HG03159 (cell line): ENCODE data around the gene RNGTT.
"Not testable (repeated sequence)": the region's sequence is repeated elsewhere in the genome, so short reads cannot be mapped to it uniquely, and the experiment has no call there.

ENCODE experiments used
- ATAC-seq: cut with Tn5 transposase; IDR thresholded peaks from one replicate; pipeline ENCODE4 v1.9.1; 2021; ENCODE audit warnings: mild to moderate bottlenecking, moderate library complexity; ENCODE audit not compliant: unreplicated experiment

RNGTT gene

GRCh38 chr6:88972504-88973423, 9.3 kb upstream of the RNGTT start:
- no peak for ATAC-seq

- ATAC-seq: no peak
These were observed 6.9 kb upstream of the RNGTT start for GRCh38 chr6:88970301-88970700.

DNA sequence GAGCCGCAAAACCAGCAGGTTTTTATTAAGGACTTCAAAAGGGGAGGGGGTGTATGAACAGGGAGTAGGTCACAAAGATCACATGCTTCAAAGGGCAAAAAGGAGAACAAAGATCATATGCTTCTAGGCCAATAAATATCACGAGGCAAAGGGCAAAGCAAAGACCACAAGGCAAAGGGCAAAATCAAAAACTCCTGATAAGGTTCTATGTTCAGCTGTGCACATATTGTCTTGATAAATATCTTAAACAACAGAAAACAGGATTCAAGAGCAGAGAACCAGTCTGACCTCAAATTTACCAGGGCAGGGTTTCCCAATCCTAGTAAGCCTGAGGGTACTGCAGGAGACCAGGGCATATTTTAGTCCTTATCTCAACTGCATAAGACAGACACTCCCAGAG, 5.8 kb upstream of the RNGTT start:
- ATAC-seq: not testable (repeated sequence)

- ATAC-seq: no peak
These were observed 4.5 kb upstream of the RNGTT start for GRCh38 chr6:88967891-88968290.

- no peak for ATAC-seq
These were observed 2.3 kb upstream of the RNGTT start for GRCh38 chr6:88965691-88966090.

DNA sequence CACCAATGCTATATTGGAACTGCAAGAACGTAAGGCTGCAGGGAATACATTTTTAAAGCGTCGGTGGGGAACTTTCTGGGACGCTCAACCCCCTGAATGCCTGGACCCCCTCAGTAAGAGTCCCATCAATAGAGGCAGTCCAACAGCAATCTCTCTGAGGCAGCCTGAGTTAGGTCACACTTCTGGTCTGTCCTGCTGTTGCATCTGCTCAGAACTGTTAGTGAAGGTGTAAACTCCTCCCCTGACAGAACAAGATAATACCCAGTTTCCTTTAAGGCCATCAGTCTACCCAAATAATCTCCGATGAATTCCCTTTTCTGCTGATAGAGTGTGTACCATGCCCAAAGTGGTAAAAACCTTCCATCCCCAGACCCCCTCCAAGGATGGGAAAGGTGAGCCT, 1.1 kb upstream of the RNGTT start:
- ATAC-seq: no peak

DNA sequence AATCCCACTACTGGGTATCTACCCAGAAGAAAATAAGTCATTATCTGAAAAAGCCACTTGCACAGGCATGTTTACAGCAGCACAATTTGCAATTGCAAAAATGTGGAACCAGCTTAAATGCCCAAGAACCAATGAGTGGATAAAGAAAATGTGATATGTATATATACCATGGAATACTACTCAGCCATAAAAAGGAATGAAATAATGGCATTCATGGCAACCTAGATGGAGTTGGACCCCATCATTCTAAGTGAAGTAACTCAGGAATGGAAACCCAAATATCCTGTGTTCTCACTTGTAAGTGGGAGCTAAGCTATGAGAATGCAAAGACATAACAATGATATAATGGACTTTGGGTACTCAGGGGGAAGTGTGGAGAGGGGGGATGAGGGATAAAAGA, 4.6 kb downstream of the RNGTT start:
- ATAC-seq: no peak

GRCh38 chr6:88953550-88954386, 9.7 kb downstream of the RNGTT start:
- ATAC-seq: no peak

DNA sequence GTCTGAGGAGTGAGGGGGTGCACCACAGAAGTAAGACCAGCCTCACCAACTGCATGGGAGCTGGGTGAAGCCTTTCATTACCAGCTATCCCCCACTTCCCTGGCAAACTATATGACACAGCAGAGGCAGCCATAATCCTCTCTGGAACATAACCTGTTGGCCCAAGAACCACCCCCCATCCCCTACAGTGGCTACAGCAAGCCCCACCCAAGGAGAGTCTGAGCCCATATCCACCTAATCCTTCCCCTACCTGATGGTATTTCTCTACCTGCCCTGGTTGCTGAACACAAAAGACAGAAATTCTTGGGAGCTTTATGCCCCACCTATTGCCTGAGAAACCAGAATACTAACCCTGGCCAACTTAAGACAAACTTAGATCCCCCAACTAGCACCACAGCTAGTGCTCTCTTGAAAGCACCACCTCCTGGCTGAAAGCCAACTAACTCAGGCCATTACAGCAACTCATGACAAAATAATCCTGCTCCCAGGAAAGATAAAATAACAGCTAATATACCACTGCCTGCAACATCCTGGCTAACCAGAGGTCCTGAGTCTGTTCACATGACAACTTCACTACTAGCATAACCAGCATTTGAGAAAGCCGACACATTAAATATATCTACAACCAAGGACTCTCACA, 11.2 kb downstream of the RNGTT start:
- ATAC-seq: no peak

DNA sequence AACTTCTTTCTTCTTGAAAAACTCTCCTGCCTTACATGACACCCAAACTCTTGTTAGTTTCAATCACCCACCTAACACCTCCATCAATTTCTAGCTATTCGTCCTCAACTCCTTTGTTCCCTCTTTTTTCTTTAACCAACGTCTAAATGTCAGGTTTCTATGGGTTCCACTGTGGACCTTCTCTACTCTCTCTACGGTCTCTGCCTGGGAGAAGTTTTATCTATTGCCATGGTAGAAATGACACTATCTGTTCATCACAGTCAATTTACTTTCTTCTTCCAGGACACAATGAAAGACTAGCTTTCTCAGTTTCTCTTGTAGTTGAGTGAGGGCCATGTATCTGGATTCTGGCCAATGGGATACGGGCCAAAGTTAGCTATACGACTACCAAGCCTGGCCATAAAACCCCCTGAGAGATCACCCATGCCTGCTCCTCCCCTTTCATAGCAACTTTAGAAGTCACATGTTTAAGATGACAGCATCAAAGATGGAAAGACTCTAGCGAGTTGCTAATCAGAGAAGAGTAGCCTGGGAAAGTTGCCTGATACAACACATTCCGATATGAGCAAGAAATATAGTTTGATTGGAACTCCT, 17.9 kb downstream of the RNGTT start:
- no peak for ATAC-seq

DNA sequence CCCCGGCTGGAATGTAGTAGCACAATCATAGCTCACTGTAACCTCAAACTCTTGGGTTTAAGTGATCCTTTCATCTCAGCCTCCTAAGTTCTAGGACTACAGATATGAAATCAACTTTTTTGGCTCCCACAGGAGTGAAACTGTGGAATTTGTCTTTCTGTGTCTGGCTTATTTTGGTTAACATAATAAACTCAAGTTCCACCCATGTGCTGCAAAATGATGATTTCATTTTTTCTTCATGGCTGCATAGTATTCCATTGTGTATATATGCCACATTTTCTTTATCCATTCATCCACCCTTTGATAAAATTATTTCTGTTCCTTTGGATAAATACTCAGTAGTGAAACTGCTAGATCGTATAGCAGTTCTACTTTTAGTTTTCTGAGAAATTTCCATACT, 29.9 kb downstream of the RNGTT start:
- no peak for ATAC-seq

- ATAC-seq: not testable (repeated sequence)
These were observed 31.4 kb downstream of the RNGTT start for GRCh38 chr6:88932019-88932418.

GRCh38 chr6:88922775-88923548, 40.5 kb downstream of the RNGTT start:
- no peak for ATAC-seq

GRCh38 chr6:88921734-88922133, 41.7 kb downstream of the RNGTT start:
- ATAC-seq: no peak

GRCh38 chr6:88920774-88921733, 42.4 kb downstream of the RNGTT start:
- ATAC-seq: no peak

DNA sequence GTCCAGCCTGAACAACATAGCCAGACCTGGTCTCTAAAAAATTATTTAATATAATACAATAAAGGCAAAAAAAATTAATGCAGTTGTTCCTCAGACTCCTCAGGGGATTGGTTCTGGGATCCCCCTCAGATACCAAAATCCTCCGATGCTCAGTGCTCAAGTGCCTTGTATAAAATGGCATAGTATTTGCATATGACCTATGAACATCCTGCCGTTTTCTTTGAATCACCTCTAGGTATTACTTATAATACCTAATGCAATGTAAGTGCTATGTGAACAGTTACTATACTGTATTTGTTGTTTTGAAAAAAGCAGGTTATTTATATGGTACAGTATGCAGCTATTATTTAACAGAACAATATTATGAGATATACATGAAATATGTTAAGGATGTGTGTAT, 43.3 kb downstream of the RNGTT start:
- no peak for ATAC-seq

- no peak for ATAC-seq
These were observed 44.4 kb downstream of the RNGTT start for GRCh38 chr6:88919032-88919431.

- no peak for ATAC-seq
These were observed 46.7 kb downstream of the RNGTT start for GRCh38 chr6:88916615-88917208.
